HG03060 (cell line): ENCODE data around the gene EVI2A.
A peak's percentile ranks its signal among the peaks of the same experiment; 100 is the strongest.
"Not testable (repeated sequence)": the region's sequence is repeated elsewhere in the genome, so short reads cannot be mapped to it uniquely, and the experiment has no call there.

Experiments used
- ATAC-seq: cut with Tn5 transposase; IDR thresholded peaks from one replicate; pipeline ENCODE4 v1.9.1; 2021; ENCODE audit warnings: low read depth, moderate number of reproducible peaks; ENCODE audit not compliant: unreplicated experiment

EVI2A gene

DNA sequence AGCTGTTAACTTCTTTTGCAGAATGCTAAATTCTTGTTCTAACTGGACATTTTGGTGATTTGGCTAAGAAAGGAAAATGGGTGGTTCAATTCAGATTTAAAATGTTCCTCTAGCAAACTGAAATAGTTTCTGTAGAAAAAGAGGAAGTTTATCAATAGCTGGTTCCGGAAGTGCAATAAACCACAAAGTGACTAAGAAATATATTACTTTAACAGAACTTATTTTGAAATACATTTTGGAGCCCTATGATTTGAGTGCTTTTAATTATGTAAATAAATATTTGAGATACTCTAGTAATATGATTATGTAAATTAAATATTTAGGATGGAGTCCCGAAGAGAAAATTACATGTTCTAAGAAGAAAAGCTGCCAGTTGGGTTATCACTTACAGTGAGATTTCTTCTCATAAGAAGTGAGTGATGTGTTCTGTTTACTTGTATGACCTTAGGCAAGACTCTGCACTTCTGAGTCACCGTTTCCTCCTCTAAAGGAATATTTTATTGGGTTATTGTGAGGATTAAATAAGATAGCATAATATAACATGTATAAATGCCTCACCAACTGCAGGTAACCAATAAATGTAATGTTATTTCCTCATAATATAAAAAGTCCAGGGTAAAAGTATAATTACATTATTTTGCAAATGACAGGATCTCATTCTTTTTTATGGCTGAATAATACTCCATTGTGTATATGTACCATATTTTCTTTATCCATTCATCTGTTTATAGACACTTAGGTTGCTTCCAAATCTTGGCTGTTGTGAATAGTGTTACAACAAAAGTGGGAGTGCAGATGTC lies 7.2 kb downstream of the EVI2A start, which contains the start of gene EVI2B:
Gene EVI2B, minus strand, starts transcription at position 73 of the 800 bp plus-strand sequence. CDS start 8,445 bp downstream, outside the sequence.
- ATAC-seq = peak; percentile 41

DNA sequence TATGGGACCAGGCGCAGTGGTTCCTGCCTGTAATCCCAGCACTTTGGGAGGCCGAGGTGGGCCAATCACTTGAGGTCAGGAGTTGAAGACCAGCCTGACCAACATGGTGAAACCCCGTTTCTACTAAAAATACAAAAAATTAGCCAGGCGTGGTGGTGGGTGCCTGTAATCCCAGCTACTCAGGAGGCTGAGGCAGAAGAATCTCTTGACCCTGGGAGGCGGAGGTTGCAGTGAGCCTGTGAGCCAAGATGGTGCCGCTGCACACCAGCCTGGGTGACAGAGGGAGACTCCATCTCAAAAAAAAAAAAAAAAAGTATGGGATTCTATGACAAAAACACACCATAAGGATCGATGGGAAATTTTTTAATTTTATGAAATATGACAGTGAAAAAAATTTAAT lies 9.2 kb downstream of the EVI2A start:
- not testable (repeated sequence) for ATAC-seq

DNA sequence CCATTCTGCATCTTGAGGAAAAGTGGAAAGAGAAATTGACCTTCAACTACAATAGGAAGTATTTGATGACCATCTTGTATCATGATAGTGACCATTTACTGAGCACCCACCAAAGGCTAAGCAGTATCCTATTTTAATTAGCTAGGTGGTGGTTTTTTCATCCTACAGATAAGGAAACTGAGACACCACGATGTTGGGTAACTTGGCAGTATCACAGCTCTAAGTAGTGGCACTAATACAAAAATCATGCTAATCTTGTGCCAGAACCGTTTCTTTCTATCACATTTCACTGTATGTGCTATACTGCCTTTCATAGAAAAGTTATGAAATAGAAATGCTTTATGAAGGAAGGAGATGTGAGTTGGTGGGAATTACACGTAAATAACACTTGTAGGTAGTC lies 9.9 kb downstream of the EVI2A start:
- ATAC-seq = no peak

DNA sequence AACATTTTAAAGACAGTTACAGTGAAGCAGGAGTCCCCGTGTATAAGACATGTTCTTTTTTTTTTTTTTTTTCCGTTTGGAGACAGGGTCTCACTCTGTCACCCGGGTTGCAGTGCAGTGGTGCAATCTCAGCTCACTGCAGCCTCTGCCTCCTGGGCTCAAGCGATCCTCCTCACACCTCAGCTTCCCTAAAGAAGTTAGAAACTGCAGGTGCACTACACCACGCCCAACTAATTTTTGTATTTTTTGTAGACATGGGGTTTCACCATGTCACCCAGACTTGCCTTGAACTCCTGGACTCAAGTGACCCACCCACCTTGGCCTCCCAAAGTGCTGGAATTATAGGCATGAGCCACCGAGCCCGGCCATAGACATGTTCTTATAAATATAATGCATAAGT lies 10.5 kb downstream of the EVI2A start:
- no peak for ATAC-seq

DNA sequence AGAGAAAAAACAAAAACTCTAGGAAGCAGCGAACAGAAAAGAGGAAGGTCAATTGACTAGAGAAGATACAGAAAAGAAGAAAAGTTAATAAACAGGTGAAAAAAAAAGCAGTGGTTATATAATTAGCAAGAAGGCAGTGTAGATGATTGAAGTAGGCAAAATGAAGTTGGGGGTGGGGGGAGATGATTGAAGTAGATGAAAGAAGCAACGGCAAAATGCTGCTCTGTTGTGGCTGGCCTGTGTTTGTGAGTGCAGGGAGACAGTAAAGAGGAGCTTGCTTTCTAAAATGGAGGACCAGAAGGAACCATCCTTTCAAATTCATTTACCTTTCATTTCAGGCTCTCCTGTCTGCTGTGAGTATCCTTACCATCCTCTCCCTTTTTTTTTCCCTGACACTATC lies 11.2 kb downstream of the EVI2A start:
- no peak for ATAC-seq

DNA sequence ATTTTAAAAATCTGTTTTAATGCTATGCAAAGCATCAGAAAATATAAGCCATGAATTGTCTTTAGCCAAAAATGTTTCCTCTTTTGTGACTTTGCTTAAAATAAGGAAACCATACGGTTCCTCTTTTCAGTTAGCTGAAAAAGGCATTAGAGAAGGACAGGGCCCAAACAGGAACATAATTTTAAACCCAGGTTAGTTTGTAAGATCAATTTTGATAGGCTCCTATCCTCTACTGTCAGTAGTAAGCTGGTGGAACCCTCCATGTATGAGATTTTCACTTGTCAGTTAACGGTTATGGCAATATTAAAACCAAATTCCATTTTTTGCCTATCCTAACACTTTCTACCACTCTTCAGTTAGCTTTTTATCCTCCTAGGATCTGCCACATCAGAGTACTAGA lies 11.9 kb downstream of the EVI2A start:
- no peak for ATAC-seq

DNA sequence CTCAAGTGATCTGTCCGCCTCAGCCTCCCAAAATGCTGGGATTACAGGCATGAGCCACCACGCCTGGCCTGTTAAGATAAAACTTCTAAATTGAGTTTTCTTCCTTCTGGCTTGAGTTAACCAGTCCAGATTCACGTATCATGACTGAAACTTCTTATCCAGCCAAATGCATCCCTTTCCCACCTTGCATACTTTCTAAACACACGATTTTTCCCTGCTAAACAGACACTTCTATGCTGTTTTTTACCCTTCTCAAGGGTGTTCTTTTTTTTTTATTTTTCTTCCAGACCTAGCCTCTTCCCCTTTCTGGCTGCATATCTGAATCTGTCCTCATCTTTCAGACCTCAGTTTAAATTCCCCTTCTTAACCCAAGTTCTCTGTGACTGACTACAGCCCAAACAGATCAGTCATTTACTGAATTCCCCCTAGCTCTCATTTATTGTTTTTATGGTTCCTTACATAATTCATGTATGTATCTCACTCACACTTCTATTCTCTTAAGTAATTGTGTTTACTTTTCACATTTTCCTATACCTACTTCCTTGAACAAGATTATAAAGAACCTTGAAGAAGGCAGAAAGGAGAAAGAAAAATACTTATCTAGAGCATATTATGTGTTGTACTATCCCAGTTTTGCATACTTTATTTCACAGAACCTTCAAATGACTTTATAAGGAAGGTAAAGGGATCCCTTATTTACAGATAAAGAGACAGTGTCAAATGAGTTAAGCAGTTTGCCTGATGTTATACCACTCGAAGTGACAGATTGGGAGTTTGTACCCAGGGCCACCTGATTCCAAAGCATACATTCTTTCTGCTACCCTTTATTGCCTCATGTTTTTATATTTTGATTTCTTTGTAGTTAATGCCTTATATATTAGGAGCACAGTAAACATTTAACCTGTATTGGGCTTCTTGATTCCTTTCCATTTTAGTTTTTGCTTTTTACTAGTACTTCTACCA lies 12.8 kb downstream of the EVI2A start:
- no peak for ATAC-seq

DNA sequence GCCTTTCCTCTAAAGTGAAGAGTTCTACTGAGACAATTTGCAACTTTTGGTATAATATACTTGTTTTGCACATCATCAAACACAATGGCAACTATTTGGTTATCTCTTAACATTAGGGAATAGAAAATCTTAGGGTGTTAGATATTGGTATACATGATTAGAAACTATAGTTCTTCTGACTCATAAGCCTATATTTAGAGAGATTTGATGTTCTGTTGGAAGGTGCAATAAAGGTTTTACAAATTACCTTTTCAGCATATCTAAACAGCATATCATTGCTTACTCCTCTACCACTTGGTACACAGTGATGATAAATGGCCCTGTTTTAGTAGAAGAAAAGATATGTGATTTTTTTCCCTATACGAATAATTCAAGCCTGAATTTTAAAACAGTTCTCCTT lies 13.8 kb downstream of the EVI2A start:
- ATAC-seq = no peak

DNA sequence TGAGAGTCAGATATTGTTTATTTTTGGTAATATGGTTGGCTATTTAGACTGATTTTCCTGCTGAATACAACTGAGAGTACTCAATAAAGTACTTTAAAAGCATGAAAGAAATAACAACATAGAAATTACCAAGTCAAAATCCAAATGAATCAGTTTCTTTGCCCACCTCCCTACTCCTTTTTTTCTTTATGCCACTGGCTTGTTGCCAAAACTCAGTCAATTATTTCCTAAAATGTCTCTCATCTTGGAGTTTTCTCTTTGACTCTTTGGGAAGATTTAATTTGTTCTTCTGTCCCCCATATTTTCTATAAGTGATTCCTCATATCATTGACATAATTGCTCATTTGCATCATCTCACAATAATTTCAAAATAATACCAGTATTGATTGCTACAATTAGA lies 21.8 kb downstream of the EVI2A start:
- ATAC-seq = no peak

DNA sequence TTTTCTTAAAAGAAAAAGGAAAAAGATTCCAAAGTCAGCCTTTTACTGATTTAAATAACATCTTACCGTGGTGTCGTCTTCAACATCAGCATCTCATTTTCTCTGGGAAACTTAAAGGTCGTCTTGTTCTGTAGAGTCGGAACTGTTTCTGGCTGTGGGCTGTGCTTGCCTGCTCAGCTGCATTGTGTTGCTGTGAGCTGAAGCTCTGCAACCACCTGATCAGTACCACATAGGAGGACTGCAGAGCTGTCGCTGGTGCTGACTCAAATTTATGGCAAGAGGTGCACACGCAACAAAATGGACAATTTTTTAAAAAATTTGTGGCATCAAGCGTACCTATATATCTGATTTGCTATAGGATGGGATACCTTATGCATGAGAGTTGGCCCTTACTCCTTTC lies 24.3 kb downstream of the EVI2A start, which contains the start of gene OMG:
Gene OMG, minus strand, starts transcription at position 150 of the 400 bp plus-strand sequence. CDS start 908 bp downstream, outside the sequence.
- ATAC-seq = no peak

DNA sequence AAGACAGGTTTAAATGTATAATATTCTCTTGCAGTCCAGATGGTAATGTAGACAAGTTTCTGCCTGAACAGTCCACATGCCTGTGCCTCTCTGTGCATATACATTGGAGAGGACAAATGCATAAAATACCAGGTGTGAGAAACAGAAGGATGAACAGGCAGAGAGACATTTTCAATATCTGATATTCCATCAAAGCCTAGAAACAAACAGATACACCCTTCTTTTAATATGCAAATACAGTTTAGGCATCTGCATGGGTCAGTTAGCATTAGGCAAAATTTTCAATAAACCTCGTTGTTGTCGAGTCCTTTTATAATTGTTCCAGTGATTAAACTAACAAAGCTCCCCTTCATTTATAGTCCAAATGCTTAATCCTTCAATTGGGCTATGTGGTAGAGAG lies 25.3 kb downstream of the EVI2A start:
- ATAC-seq = no peak

DNA sequence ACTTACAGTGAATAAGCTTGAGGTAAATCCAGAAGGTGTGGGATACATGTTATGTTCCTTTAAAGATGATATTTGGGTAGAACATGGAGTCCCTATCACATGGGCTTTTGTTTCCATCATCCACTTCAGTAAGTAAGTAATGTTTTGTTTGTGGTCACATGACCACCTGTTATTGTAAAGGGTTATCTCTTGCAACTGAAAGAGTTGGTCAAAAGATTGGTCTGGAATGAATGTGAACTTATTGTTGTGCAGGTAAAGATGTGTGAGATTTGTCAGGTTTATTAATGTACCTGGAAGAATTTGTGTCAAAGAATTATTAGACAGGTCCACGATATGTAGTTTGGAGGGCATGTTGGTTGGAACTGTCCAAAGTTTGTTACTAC lies 25.9 kb downstream of the EVI2A start:
- ATAC-seq = no peak

DNA sequence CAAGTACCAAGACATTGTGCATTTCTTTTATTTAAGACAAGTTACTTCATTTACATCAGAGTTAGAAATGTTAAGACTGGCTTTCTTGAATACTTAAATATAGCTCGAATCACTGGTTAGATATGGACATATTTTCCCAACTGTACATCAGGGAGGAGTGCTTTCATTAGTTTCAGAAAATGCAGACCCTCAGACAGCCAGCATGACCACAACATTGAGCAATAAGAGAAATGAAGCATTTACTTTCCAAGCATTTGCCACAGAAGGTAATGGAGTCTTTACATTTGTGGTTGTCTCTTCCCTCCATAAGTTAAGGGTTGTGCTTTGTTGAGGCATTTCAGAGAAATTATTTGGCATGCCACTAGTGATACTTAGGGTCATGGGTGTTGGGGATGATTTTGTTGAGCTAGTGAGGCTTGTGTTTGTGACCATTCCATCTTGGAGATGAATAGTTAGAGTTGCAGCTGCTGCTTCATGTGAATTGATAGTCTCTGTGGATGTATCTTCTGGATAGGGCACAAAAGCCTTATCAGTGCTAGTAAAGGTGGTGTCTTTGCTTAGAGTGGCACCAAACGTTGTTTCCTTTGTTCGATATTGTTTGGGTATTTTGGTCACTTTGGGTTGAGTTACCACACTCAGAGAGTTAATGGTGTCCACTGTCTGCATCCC lies 26.5 kb downstream of the EVI2A start:
- ATAC-seq = no peak

DNA sequence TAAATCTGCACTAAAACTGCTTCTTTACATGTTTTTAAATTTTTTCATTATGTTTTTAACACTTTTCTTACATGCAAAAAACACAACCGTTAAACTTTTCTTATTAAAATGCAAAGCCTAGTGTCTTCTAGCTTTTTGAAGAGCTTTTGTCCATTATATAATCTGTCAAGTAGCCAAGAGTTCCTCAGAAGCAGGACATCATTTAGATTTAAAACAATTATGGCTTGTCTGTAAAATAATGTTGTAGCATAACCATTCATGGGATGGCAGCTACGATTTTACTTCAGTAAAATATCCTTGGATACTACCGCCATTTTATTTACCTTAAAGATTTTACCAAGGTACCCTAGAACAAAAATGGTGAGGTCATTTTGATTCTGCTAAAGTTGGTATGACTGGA lies 27.2 kb downstream of the EVI2A start:
- ATAC-seq = no peak

DNA sequence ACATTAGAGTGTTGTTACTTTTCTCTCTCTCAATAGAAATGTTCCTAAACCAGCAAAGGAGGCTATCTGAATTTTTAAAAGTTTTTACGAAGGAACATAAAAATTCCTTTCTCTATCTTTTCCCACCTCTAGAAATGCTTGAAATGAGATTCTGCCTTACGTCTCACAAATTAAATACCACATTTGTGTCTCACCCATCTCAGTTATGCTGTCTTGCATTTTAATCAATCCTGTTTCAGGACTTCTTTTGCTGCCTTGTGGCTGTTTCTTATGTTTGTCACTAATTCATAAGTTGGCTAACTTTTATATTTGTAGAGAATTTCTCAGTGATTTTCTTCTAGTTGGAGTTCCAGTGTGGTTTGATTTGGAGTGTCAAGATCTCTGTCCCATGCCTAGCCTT lies 27.8 kb downstream of the EVI2A start:
- ATAC-seq = no peak

DNA sequence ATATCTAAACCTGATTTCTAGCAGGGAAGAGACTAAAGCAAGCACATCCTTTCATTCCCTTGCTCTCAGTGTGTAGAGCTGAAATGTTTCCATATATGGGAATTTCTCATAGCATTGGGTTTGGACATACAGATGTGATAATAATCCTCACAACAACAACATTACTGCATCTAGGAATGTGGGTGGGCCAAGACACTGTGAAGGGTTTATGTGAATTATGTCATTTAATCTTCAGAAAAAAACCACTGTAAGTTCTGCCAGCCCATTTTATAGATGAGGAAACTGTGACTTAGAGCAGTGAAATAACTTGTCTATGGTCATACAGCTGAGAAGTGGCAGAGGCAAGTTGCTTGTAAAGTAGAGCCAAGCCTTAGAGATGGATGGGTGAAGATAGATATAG lies 29.6 kb downstream of the EVI2A start:
- no peak for ATAC-seq

DNA sequence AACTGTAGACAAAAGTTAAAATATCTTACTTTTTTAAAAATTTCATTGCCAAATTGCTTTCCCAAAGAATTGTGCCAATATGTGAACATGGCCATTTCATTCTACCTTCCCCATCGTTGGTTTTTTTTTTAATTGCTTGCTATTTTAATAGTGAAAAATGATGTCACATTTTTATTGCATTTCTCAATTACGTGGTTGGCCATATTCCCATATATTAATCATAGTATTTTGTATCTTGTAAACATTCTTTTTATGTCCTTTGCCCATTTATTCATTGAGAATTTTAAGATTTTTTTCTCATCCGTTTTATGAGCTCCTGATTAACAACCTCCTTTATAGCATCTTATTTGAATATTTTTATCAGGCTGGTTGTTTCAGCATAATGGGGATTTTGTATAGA lies 31.6 kb downstream of the EVI2A start:
- no peak for ATAC-seq

DNA sequence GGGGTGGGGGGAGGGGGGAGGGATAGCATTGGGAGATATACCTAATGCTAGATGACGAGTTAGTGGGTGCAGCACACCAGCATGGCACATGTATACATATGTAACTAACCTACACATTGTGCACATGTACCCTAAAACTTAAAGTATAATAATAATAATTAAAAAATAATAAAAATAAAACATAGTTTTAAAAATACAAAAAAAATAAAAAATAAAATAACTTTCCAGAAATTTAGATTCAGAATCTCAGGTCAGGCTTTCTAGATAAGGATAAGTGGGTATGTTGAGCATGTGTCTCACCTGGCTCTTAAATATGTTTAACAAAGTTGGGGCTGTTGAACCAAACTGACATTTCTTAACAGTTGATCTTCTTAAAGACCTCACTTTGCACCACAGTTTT lies 33.5 kb downstream of the EVI2A start:
- ATAC-seq = not testable (repeated sequence)

DNA sequence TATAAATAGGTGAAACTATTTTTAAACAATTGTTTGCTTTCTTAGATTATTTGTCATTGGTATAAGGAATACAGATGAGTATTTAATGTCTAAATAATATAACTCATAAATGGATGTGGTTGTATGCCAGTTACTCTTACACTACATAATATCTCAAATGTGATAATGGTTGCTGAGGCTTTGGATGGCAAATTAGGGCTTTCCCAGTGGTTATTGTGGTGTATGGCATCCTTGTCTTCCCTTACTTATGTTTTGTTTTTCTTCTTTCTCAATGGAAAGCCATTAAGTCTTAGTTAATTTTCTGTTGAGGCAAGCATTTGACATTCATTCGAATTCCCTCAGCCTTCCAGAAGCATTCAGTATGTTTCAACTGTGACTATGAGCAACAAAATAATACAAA lies 34.8 kb downstream of the EVI2A start:
- no peak for ATAC-seq

DNA sequence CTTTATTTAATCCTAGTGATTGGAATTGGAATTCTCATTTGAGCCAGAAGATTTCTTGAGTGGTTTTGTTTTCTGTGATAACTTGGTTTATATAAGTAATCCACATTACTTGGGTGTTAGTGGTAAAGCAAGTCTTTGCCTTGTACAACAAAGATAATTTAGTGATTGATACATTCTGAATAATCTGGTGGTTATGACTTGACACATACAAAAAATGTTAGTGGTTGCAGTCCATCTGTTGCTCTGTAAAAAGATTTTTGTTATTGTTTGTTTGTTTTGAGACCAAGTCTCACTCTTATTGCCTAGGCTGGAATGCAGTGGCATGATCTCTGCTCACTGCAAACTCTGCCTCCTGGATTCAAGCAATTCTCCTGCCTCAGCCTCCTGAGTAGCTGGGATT lies 37.6 kb downstream of the EVI2A start:
- no peak for ATAC-seq

DNA sequence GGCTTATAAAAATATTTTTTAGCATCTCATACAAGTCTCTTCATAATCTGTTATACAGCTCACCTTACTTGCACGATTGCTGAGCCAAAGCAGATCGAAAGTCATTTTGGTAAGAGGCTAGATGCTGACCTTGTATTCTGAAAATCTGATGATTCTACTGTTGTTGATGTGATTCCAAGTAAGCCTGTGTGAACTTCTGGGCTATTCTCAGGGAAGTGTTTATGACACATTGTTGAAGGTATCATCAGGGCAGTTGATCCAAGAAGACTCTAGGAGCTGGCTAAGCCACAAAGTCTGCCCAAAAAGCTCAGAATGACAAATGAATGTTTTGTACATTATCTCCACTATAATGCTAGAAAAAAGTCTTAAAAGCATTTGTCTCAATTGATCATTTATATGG lies 40.4 kb downstream of the EVI2A start:
- no peak for ATAC-seq
